Thyroid gland (tissue), 4 donors: ENCODE data around the gene PLAC1.

Source experiments
- POLR2A ChIP-seq, 2 donors: fragments of 450-650 bp; IDR thresholded peaks; one replicate each; pipeline ENCODE4 v1.6.1; 2017; ENCODE audit warnings: antibody characterized with exemption in 2 of 2, mild to moderate bottlenecking in 2 of 2, moderate library complexity in 1 of 2
- TF ChIP-seq, protein P1 (sequence below), 6 experiments: fragments of 200-600 bp in 3 of 6; fragments of 450-650 bp in 3 of 6; sonication (generic) in 3 of 6; IDR thresholded peaks; one replicate each; pipeline ENCODE4 v1.5.1; 2016 to 2019; ENCODE audit warnings: antibody characterized with exemption in 6 of 6, mild to moderate bottlenecking in 2 of 6, inconsistent platforms in 1 of 6, moderate library complexity in 1 of 6

DNA sequence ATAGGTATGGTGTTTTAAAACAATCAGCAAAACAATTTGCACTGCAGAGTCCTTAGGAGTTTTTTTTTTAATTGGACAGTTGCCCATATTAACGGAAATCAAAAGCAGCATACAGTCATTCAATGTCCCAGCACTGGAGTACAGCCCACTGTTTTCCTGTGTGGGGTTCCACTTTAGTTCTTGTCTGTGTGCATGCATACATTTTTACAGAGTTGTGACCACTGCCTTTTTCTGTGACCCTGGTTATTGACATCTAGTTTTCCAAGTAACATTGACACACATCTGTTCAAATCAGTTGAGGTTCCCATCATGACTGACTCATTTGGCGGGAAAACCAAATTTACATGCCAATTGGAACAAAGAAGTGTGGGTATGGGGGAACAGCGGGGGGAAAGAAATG is 115.0 kb downstream of the PLAC1 start:
- TF ChIP-seq, protein P1, sequence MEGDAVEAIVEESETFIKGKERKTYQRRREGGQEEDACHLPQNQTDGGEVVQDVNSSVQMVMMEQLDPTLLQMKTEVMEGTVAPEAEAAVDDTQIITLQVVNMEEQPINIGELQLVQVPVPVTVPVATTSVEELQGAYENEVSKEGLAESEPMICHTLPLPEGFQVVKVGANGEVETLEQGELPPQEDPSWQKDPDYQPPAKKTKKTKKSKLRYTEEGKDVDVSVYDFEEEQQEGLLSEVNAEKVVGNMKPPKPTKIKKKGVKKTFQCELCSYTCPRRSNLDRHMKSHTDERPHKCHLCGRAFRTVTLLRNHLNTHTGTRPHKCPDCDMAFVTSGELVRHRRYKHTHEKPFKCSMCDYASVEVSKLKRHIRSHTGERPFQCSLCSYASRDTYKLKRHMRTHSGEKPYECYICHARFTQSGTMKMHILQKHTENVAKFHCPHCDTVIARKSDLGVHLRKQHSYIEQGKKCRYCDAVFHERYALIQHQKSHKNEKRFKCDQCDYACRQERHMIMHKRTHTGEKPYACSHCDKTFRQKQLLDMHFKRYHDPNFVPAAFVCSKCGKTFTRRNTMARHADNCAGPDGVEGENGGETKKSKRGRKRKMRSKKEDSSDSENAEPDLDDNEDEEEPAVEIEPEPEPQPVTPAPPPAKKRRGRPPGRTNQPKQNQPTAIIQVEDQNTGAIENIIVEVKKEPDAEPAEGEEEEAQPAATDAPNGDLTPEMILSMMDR (IDR thresholded peaks at IDR 0.05): no peak
- no peak for TF ChIP-seq POLR2A (IDR thresholded peaks at IDR 0.05)
